Suprapubic skin (tissue), 4 donors: Measurements from ENCODE around the gene TM9SF4. TPM values are rescaled to one million over a fixed set of nuclear protein-coding genes. Genes with fewer than 3 reads are reported as not detected.

Experiments
- DNase-seq, 2 donors: peaks; one replicate each; pipeline ENCODE4 v3.0.0-alpha.2; 2019; ENCODE audit warnings: low spot score in 2 of 2
- H3K27ac ChIP-seq: fragments of 200-600 bp; sonication (generic); one replicate; pipeline ENCODE4 v1.5.1; 2019
- H3K27me3 ChIP-seq: fragments of 200-600 bp; sonication (generic); one replicate; pipeline ENCODE4 v1.5.1; 2019
- H3K36me3 ChIP-seq: fragments of 200-600 bp; sonication (generic); one replicate; pipeline ENCODE4 v1.5.1; 2019
- H3K4me1 ChIP-seq: fragments of 200-600 bp; sonication (generic); one replicate; pipeline ENCODE4 v1.5.1; 2019
- H3K4me3 ChIP-seq: fragments of 200-600 bp; sonication (generic); one replicate; pipeline ENCODE4 v1.5.1; 2019; ENCODE audit warnings: mild to moderate bottlenecking
- H3K9me3 ChIP-seq: fragments of 200-600 bp; sonication (generic); one replicate; pipeline ENCODE4 v1.5.1; 2019
- EP300 ChIP-seq: sonication (generic); formaldehyde crosslinking; IDR thresholded peaks from one replicate; pipeline ENCODE4 v1.6.1; 2017; ENCODE audit warnings: antibody characterized with exemption
- POLR2A ChIP-seq, 2 donors: fragments of 450-650 bp; IDR thresholded peaks; one replicate each; pipeline ENCODE4 v1.6.1; 2017; ENCODE audit warnings: antibody characterized with exemption in 2 of 2, mild to moderate bottlenecking in 2 of 2, moderate library complexity in 2 of 2
- POLR2AphosphoS5 ChIP-seq, 3 donors: sonication (generic); formaldehyde crosslinking; IDR thresholded peaks; one replicate each; pipeline ENCODE4 v1.6.1; 2017; ENCODE audit warnings: antibody characterized with exemption in 3 of 3
- WGBS: methylation state at CpG from one replicate; pipeline ENCODE4 v1.1.5; 2018; 5-methylcytosine and 5-hydroxymethylcytosine counted together
- total RNA-seq, 4 donors: library from RNA; depleted of rRNA; stranded (reverse); fragments of >200 nt; gene quantifications; one replicate each; pipeline ENCODE4 v1.1.0, GENCODE V29; 2016
- TF ChIP-seq, protein P1 (sequence below), 2 donors: fragments of 200-600 bp in 1 of 2; fragments of 450-650 bp in 1 of 2; sonication (generic) in 1 of 2; IDR thresholded peaks; one replicate each; pipeline ENCODE4 v1.5.1; 2016 to 2019; ENCODE audit warnings: antibody characterized with exemption in 2 of 2, mild to moderate bottlenecking in 1 of 2, moderate library complexity in 1 of 2

Gene TM9SF4
- total RNA-seq, 4 donors from 2014 or later: 45.5 to 54.9 (median 51.6) TPM

- no peak for DNase-seq
- Histone ChIP-seq H3K27ac (no peak overlapping the region), H3K4me1 (peaks cover 18% of the 10 kb centered on the region), H3K9me3 (no peaks in the 10 kb centered on the region), H3K4me3 (no peak overlapping the region), H3K27me3 (no peaks in the 10 kb centered on the region), H3K36me3 (peaks cover 41% of the 10 kb centered on the region)
- TF ChIP-seq EP300: no peak
- no peak for TF ChIP-seq POLR2A (IDR thresholded peaks at IDR 0.05)
- TF ChIP-seq, protein P1, sequence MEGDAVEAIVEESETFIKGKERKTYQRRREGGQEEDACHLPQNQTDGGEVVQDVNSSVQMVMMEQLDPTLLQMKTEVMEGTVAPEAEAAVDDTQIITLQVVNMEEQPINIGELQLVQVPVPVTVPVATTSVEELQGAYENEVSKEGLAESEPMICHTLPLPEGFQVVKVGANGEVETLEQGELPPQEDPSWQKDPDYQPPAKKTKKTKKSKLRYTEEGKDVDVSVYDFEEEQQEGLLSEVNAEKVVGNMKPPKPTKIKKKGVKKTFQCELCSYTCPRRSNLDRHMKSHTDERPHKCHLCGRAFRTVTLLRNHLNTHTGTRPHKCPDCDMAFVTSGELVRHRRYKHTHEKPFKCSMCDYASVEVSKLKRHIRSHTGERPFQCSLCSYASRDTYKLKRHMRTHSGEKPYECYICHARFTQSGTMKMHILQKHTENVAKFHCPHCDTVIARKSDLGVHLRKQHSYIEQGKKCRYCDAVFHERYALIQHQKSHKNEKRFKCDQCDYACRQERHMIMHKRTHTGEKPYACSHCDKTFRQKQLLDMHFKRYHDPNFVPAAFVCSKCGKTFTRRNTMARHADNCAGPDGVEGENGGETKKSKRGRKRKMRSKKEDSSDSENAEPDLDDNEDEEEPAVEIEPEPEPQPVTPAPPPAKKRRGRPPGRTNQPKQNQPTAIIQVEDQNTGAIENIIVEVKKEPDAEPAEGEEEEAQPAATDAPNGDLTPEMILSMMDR (IDR thresholded peaks at IDR 0.05): no peak
- TF ChIP-seq POLR2AphosphoS5 (IDR thresholded peaks at IDR 0.05): no peak
- WGBS: 97% methylated on average over 1 of the region's 1 CpG
These were observed 104.4 kb downstream of the TM9SF4 start for GRCh38 chr20:32213870-32214269.

GRCh38 chr20:32215147-32215546 is 105.6 kb downstream of the TM9SF4 start:
- DNase-seq: no peak
- Histone ChIP-seq H3K9me3 (no peaks in the 10 kb centered on the region), H3K4me3 (no peak overlapping the region), H3K27me3 (no peaks in the 10 kb centered on the region), H3K4me1 (peaks cover 8% of the 10 kb centered on the region), H3K36me3 (peaks cover 48% of the 10 kb centered on the region), H3K27ac (no peak overlapping the region)
- WGBS: 90% methylated on average over 6 of the region's 8 CpGs
- TF ChIP-seq POLR2AphosphoS5 (IDR thresholded peaks at IDR 0.05) (no peak), EP300 (no peak), POLR2A (IDR thresholded peaks at IDR 0.05) (no peak)
- TF ChIP-seq, protein P1 (IDR thresholded peaks at IDR 0.05): no peak

DNA sequence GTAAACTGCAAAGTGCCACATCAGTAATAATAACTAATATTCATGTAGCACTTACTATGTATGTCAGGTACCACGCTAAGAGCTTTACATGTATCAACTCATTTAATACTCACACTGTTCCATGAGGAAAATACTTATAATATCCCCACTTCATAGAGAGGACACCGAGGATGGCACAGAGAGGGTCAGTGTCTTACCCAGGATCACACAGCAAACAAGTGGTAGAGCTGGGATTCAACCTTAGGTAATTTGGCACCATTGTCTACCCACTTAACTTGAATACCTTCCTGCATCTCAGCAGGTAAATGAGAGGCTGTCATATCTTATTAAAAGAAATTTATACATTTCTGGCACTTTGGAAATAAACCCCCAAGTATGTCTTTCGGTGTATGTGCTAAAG is 106.2 kb downstream of the TM9SF4 start:
- Histone ChIP-seq H3K9me3 (no peaks in the 10 kb centered on the region), H3K27me3 (no peaks in the 10 kb centered on the region), H3K36me3 (peaks cover 54% of the 10 kb centered on the region), H3K27ac (no peak overlapping the region), H3K4me1 (peaks cover 7% of the 10 kb centered on the region), H3K4me3 (no peak overlapping the region)
- no peak for TF ChIP-seq POLR2A (IDR thresholded peaks at IDR 0.05)
- 97% methylated on average over 3 of the region's 3 CpGs for WGBS
- DNase-seq: no peak

DNA sequence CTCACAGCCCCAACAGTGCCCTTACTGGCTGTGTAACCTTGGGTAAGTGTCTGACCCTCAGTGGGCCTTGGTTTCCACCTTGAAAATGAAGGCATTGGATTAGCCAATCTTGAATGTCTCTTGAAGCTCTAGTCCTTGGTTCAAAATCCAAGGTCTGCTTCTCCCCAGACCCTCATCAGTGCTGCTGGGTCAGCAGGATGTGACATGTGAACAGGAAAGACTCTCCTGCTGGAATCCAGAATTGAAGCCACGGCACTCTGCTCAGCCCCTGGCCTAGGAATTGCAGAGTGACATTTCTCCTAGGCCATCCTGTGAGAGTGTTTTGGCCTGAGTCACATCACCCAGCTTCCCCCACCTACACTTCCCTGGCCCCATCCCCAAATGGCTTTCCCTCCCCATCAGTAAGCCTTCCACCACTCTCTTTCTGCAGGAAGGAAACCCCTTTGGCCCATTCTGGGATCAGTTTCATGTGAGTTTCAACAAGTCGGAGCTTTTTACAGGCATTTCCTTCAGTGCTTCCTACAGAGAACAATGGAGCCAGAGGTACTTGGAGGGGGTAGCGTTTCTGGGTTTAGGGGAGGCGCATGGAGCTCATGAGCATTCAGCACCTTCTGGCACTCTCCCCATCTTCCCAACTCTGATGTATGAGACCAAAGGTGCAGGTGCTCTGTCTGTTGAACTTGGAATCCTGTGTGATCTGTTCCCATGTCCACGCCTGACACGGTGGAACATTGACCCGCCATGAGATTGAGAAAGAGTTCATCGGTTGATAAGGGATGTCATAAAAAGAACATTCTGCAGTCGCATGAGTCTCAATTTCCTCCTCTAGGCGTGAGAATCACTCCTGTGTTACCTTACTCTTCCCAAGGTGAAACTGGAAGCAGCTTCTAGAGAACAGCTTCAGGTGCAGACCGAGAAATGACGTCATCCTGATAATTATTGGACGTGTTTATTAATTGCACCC is 106.9 kb downstream of the TM9SF4 start:
- no peak overlapping the region for H3K27ac ChIP-seq
- WGBS: 90% methylated on average over 13 of the region's 13 CpGs
- no peak overlapping the region for H3K4me3 ChIP-seq
- H3K36me3 ChIP-seq: peaks cover 57% of the 10 kb centered on the region
- no peaks in the 10 kb centered on the region for H3K9me3 ChIP-seq
- no peaks in the 10 kb centered on the region for H3K27me3 ChIP-seq
- no peak for DNase-seq
- peaks cover 7% of the 10 kb centered on the region for H3K4me1 ChIP-seq
- no peak for TF ChIP-seq POLR2A (IDR thresholded peaks at IDR 0.05)
- no peak for TF ChIP-seq EP300
- TF ChIP-seq, protein P1 (IDR thresholded peaks at IDR 0.05): no peak
- no peak for TF ChIP-seq POLR2AphosphoS5 (IDR thresholded peaks at IDR 0.05)

Other genes with a start within 250 kb of the TM9SF4 start
- 1 to 10 TPM in 3 of 4 donors, not detected in 1; 1.1 to 2.4 (median 1.1) TPM for gene DUSP15, start 239.2 kb upstream of the TM9SF4 start, total RNA-seq
- under 1 TPM in 2 of 4 donors, not detected in 2; 0.49 to 0.68 TPM for gene TTLL9, start 239.1 kb upstream of the TM9SF4 start, total RNA-seq
- 10 to 100 TPM in 1 of 4 donors, 1 to 10 TPM in 3; 5.1 to 12.3 (median 7.8) TPM for gene PDRG1, start 157.7 kb upstream of the TM9SF4 start, total RNA-seq
- gene XKR7, start 141.6 kb upstream of the TM9SF4 start, total RNA-seq: not detected
- 1 to 10 TPM in 3 of 4 donors, under 1 TPM in 1; 0.62 to 3.4 (median 1.4) TPM for gene CCM2L, start 99.3 kb upstream of the TM9SF4 start, total RNA-seq
- gene HCK, start 57.5 kb upstream of the TM9SF4 start, total RNA-seq: 1 to 10 TPM; 5.0 to 10.0 (median 6.6) TPM
- 10 to 100 TPM; 13.0 to 28.8 (median 20.4) TPM for gene PLAGL2, start 98.0 kb downstream of the TM9SF4 start, total RNA-seq
- 10 to 100 TPM; 19.0 to 36.4 (median 24.1) TPM for gene POFUT1, start 98.2 kb downstream of the TM9SF4 start, total RNA-seq
- gene KIF3B, start 167.9 kb downstream of the TM9SF4 start, total RNA-seq: 10 to 100 TPM; 12.7 to 17.3 (median 14.9) TPM
- 100 to 1,000 TPM in 1 of 4 donors, 10 to 100 TPM in 3; 43.2 to 143 (median 71.8) TPM for gene ASXL1, start 248.6 kb downstream of the TM9SF4 start, total RNA-seq